LHCN-M2 (cell line): ENCODE measurements around the gene OSBPL3. TPM values are rescaled to one million over a fixed set of nuclear protein-coding genes. Genes with fewer than 3 reads are reported as not detected.
"Not testable (repeated sequence)": the region's sequence is repeated elsewhere in the genome, so short reads cannot be mapped to it uniquely, and the experiment has no call there.

Experiments
- DNase-seq: peaks from one replicate; pipeline ENCODE4 v3.0.0-alpha.2; 2012; ENCODE audit warnings: low read depth
- total RNA-seq: library from RNA; depleted of rRNA; stranded (reverse); fragments of >200 nt; gene quantifications from 2 replicates; pipeline ENCODE4 v1.2.3, GENCODE V29; 2014

Gene OSBPL3
- total RNA-seq, 1 experiment from 2014 or later, result 48.7 TPM

DNA sequence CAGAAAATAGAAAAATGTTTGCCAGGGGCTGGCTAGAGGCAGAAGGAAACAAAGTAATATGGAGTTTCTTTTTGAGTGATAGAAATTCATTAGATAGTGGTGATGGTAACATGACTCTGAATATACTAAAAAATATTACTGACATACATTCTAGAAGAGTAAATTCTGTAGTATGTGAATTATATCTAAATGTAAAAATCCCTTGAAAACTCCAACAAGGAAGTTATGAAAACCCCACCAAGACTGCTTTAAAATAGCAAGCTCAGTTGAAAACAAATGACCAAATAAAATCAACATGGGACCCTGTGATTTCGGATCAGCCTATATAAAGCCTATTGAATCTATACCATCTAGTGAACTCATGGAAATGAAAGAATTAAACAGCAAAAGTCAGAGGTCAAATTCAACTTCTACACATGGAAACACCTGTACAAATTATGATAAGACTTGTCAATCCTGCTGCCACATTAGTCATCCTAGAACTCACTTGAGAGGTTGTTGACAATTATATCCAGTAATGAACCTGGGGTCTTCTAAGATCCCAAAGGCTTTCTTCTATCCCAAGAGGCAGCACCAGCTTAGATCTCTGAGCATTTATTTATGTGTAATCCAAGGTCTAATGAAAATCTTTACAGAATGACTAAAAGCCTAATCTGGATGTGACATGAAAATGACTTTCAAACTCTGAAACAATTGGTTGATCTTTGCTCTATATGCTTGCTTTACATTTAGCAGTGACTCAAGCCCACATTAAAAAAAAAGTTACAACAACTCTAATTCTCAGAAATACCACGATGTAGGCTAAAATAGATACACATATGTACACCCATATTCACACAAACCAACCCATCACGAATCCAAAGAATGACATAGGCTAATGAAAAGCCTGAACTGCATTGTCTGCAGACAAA, 59.3 kb downstream of the OSBPL3 start:
- no peak for DNase-seq

DNA sequence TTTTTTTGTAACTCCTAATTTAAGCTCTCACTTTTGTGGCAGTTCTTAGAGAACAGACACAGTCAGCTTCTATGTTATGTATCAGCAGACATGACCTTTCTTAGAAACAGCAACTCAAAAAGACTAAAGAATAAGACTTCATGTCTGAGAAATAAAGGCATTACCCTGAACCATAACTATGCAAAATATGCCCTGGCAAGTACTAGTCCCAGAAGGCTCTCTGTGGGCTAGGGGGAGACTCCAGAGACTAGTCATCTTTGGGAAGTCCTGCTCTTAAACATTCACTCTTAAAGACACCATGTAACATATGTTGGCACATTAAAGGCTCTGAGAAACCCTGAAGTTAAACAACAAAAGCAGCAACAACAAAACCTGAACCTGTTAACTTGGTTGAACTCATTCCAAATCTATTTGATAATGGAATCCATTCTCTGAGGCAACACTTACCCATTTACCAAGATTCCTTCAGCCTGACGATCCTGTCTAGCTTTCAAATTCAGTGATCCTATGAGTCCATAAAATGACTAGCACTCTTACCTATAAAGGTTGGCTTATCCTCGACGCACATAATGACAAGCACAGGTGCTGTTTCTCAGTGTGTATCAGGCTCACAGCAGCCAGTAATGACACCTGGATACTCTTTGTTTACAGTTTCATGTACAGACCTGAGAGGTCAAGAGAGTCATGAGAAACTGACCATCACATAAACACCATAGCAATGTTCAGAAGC, 62.3 kb downstream of the OSBPL3 start:
- DNase-seq, result peak; percentile 68

- no peak for DNase-seq
Measured at GRCh38 chr7:24916463-24917040, 63.4 kb downstream of the OSBPL3 start.

DNA sequence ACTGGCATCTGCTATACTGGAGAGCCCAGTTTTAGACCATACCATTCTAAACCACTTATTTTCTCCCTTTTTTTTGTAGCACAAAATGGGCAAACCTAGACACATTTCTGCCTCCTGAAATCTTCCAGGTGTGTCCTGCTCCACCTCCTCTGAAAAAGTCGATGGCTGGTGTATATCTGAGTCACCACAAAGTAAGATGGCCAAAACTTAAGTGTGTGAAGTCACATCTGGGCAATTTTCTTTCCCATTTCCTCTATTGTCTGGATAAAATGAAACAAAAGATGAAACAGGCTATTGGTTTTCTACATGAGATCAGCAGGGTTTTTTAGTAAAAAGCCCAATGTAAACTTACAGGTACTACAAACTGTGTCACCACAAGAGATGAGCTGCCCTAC, 65.5 kb downstream of the OSBPL3 start:
- no peak for DNase-seq

- no peak for DNase-seq
Measured at GRCh38 chr7:24913801-24914464, 66.0 kb downstream of the OSBPL3 start.

- DNase-seq, result no peak
Measured at GRCh38 chr7:24912874-24913514, 67.0 kb downstream of the OSBPL3 start.

DNA sequence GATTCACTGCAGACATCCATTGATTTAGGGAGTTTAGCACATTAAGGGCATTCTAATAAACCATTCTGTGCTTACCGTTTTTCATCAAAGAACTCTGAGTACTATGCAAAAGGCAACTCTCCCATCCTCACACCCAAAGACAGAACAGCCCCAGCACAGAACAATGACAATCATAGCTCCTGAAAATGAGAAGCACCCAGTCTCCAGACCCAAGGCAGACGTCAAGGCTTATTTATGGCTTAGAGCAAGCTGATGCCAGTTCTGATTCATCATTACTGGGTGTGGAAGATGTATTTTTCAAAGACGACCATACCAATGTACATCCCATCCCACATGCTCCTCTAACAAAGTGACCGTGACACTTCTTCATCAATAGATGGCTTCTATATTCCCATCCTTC, 67.6 kb downstream of the OSBPL3 start:
- DNase-seq, result no peak

- DNase-seq, result no peak
Measured at GRCh38 chr7:24911213-24911603, 68.8 kb downstream of the OSBPL3 start.

DNA sequence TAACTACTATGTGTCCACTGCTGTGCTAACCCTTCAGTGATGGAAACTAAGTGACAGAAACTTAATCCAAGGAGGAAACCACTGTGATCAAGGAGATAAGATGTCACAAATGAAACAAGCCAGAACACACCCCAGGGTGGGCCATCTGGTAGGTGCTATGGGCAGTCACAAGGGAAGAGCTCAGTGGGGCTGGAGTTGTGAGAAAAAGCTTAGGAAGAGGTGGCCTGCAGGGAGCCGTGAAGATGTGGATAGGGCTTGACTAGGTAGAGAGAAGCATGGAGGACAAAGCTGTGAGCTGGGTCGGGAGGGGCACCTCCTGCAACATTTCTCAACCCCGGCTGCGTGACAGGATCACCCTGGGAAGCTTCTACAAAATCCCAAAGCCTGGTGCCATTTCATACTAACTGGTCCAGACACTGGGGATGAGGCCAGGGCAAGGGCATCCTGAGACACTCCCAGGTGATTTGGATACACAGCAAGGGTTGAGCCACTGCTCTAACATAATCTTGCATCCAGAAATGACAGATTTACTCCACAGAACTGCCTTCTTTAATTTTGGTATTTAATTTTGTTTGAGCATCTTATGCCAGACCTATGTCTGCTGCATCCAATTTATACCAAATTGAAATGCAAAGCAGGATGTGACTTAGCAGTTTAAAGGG, 69.3 kb downstream of the OSBPL3 start:
- no peak for DNase-seq

- no peak for DNase-seq
Measured at GRCh38 chr7:24908727-24909126, 71.3 kb downstream of the OSBPL3 start.

- DNase-seq, result no peak
Measured at GRCh38 chr7:24908166-24908565, 71.8 kb downstream of the OSBPL3 start.

DNA sequence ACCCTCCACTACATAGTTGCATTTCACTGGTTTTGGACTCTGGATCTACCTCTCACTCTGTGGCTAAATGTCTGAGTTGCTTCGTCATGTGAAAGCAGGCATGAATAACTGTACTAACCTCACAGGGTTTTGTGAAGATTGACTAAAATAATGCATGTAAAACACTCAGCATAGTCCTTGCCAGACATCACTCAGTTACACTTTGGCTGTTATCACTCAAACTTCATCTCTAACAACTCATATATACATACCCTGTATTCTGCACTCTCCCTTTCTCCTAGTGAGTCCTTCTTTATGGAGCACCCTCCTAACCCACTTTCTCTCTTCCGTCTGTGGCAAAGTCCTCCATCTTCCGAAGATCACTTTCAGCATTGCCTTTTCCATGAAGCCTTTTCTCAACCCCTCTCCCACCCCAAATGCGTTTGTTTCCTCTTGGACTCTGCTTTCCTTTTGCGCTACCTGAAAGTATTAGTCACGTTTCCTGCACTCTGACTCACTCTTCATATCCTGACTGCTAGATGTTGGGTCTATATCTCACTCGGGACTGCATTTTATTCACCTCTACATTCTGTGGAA, 72.6 kb downstream of the OSBPL3 start:
- DNase-seq, result no peak

GRCh38 chr7:24905996-24906770, 73.8 kb downstream of the OSBPL3 start:
- DNase-seq, result no peak

GRCh38 chr7:24903992-24904391, 76.0 kb downstream of the OSBPL3 start:
- not testable (repeated sequence) for DNase-seq

DNA sequence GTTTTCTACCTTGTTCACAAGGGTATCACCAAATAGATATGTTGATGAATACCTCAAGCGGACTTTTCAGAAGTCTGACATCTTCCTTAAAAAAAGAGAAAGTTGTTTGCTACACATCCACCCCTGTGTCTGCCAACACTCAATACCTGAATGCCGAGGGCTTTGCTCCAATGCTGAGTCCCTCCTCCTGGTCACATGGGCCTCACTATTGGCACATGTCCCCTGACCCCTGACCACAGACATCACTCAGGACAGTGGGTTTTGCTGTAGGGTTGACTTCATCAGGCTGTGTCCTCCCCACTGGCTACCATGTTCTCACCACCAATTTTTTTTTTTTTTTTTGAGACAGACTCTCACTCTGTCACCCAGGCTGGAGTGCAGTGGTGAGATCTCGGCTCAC, 76.4 kb downstream of the OSBPL3 start:
- DNase-seq, result no peak

DNA sequence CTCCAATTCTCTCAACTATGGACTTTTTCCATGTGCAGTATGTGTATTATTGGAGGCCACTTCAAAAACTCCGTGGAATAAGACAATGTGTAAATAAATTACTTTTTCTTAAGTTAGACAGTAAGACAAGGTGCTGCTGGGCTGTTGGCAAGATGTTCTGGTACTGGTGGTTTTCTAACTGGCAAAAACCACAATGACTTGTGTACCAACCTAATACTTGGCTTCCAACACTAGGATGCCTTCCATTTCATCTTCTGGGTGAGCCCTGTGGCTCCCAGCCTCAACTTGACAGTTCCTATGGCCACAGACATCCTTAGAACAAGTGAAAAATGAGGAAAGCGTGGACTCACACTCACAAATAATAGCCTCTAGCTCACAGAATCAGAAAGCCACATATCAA, 77.0 kb downstream of the OSBPL3 start:
- no peak for DNase-seq

GRCh38 chr7:24902276-24902675, 77.7 kb downstream of the OSBPL3 start:
- no peak for DNase-seq

DNA sequence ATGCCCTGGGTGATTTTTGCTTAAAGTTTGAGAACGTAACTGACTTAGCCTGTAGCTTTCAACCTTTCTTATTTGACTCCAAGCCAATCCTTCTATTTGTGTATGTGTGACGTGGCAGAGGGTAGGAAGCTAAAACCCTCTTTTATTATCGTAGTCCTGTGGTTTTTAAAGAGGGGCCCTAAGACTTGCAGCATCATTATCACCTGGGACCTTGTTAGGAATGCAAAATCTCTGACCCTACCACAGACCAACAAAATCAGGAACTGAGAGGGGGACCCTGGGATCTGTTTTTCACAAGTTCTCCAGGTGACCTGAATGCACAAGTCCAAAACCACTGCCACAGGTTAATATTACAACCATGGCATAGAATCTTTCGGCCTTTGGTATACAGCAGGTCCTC, 80.1 kb downstream of the OSBPL3 start:
- DNase-seq, result no peak

GRCh38 chr7:24899161-24899560, 80.8 kb downstream of the OSBPL3 start:
- DNase-seq, result no peak

GRCh38 chr7:24898691-24899090, 81.3 kb downstream of the OSBPL3 start:
- peak; percentile 74 for DNase-seq
